Upper lobe of right lung (tissue), 1 donor: ENCODE measurements around the gene LUZP2. TPM values are rescaled to one million over a fixed set of nuclear protein-coding genes. Genes with fewer than 3 reads are reported as not detected.

Experiments
- ATAC-seq: fragments of 200-7000 bp; cut with Tn5 transposase; one replicate; pipeline ENCODE4 v1.9.1; 2020; ENCODE audit warnings: mild to moderate bottlenecking, moderate library complexity
- DNase-seq: peaks from one replicate; pipeline ENCODE4 v3.0.0-alpha.2; 2020
- H3K27ac ChIP-seq: fragments of 200-600 bp; one replicate; pipeline ENCODE4 v1.8.0; 2022
- H3K27me3 ChIP-seq: fragments of 200-600 bp; one replicate; pipeline ENCODE4 v1.8.0; 2022; ENCODE audit warnings: mild to moderate bottlenecking
- H3K36me3 ChIP-seq: fragments of 200-600 bp; one replicate; pipeline ENCODE4 v1.8.0; 2022
- H3K4me1 ChIP-seq: fragments of 200-600 bp; one replicate; pipeline ENCODE4 v1.8.0; 2022
- H3K4me3 ChIP-seq: fragments of 200-600 bp; one replicate; pipeline ENCODE4 v1.8.0; 2022; ENCODE audit warnings: mild to moderate bottlenecking
- H3K9me3 ChIP-seq: fragments of 200-600 bp; one replicate; pipeline ENCODE4 v1.8.0; 2022
- CTCF ChIP-seq: fragments of 200-600 bp; IDR thresholded peaks from one replicate; pipeline ENCODE4 v1.8.0; 2022; ENCODE audit warnings: antibody characterized with exemption
- intact Hi-C: fragments of 100-400 bp; cut with DNase I; formaldehyde crosslinking; loops from one replicate; pipeline ENCODE4 v1.11.0; 2022
- total RNA-seq: library from RNA; stranded (reverse); fragmentation: NEBNext Ultra II Directional; extraction: Animal tissue kit (Norgen Biotek cat#: 25700); gene quantifications from one replicate; pipeline ENCODE4 v1.2.1, GENCODE V29; 2021
- donor health status: DM: no; HTN: yes; CAD: no; lungs with severe emphysema.

The LUZP2 gene
- total RNA-seq, 1 donor from 2014 or later = 0.23 TPM

- DNase-seq (no peak), ATAC-seq (no peak)
- TF ChIP-seq CTCF = no peak
- no peak overlapping the region for H3K27ac ChIP-seq
- no peaks in the 10 kb centered on the region for H3K27me3 ChIP-seq
- no peaks in the 10 kb centered on the region for H3K9me3 ChIP-seq
- no peaks in the 10 kb centered on the region for H3K4me1 ChIP-seq
- intact Hi-C loops = no loop called here
- no peak overlapping the region for H3K4me3 ChIP-seq
- H3K36me3 ChIP-seq = no peaks in the 10 kb centered on the region
These were observed 323.1 kb downstream of the LUZP2 start for GRCh38 chr11:24819863-24820434.

GRCh38 chr11:24820541-24820940, 323.7 kb downstream of the LUZP2 start:
- intact Hi-C loops = no loop called here
- H3K27me3 ChIP-seq = no peaks in the 10 kb centered on the region
- DNase-seq = no peak
- no peak for TF ChIP-seq CTCF
- H3K27ac ChIP-seq = no peak overlapping the region
- H3K4me3 ChIP-seq = no peak overlapping the region
- H3K4me1 ChIP-seq = no peaks in the 10 kb centered on the region
- H3K36me3 ChIP-seq = no peaks in the 10 kb centered on the region
- no peak for ATAC-seq
- H3K9me3 ChIP-seq = no peaks in the 10 kb centered on the region

DNA sequence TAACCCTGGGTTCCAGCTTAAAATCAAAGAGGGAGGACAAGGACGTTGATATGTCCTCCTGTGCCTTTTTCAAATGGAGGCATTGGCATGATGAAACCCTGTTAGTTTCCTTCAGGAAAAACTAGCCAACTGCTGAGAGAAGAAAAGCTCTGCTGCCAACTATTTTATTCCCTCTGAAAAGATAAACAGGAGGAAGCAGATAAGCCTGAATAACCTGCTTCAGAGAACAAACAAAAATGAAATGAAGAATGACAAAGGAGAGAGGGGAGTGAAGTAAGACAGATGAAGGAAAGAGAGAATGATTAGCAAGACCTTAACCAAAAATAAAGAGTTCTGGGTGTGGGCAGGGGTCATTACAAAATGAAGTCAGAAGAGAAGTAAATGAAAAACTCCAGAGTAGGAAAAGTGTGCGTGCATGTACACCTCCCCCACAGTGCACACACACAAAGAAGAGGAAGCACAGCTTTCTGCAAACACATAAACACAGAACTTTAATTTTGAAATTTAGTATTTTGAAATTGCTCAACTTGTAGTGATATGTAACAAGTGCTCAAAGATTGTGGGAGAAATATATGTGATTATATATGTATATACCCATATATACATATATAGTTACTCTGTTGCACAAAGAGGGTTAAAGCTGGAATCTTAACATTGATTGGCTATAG, 332.2 kb downstream of the LUZP2 start:
- H3K27me3 ChIP-seq = no peaks in the 10 kb centered on the region
- no peaks in the 10 kb centered on the region for H3K36me3 ChIP-seq
- H3K4me3 ChIP-seq = no peak overlapping the region
- no peak for TF ChIP-seq CTCF
- H3K27ac ChIP-seq = no peak overlapping the region
- no peaks in the 10 kb centered on the region for H3K4me1 ChIP-seq
- intact Hi-C loops = no loop called here
- DNase-seq = no peak
- ATAC-seq = no peak
- no peaks in the 10 kb centered on the region for H3K9me3 ChIP-seq

GRCh38 chr11:24833573-24833972, 336.7 kb downstream of the LUZP2 start:
- H3K36me3 ChIP-seq = no peaks in the 10 kb centered on the region
- H3K27me3 ChIP-seq = no peaks in the 10 kb centered on the region
- intact Hi-C loops = no loop called here
- H3K4me1 ChIP-seq = no peaks in the 10 kb centered on the region
- ATAC-seq (no peak), DNase-seq (no peak)
- no peaks in the 10 kb centered on the region for H3K9me3 ChIP-seq
- no peak for TF ChIP-seq CTCF
- no peak overlapping the region for H3K4me3 ChIP-seq
- H3K27ac ChIP-seq = no peak overlapping the region

- no peak overlapping the region for H3K27ac ChIP-seq
- H3K36me3 ChIP-seq = no peaks in the 10 kb centered on the region
- intact Hi-C loops = no loop called here
- H3K9me3 ChIP-seq = no peaks in the 10 kb centered on the region
- no peaks in the 10 kb centered on the region for H3K4me1 ChIP-seq
- no peak for ATAC-seq
- no peak for TF ChIP-seq CTCF
- DNase-seq = no peak
- no peak overlapping the region for H3K4me3 ChIP-seq
- no peaks in the 10 kb centered on the region for H3K27me3 ChIP-seq
These were observed 340.3 kb downstream of the LUZP2 start for GRCh38 chr11:24837112-24837511.
